Keratinocyte (primary cell): ENCODE data around the gene VPS18. TPM values are rescaled to one million over a fixed set of nuclear protein-coding genes. Genes with fewer than 3 reads are reported as not detected.

Source experiments
- DNase-seq: peaks from one replicate; pipeline ENCODE4 v3.0.0-alpha.2; 2011; ENCODE audit warnings: low read depth, missing footprints, low spot score
- FAIRE-seq: peaks from 2 replicates; lab custom pipeline; 2011; peaks lifted over from hg19 to GRCh38; lab: Jason Lieb, UNC
- H2AFZ ChIP-seq: 2 replicates; pipeline ENCODE4 v1.6.0; 2012; ENCODE audit warnings: low read length, control low read depth, inconsistent platforms; ENCODE audit not compliant: control insufficient read depth
- H3K27ac ChIP-seq: 2 replicates; pipeline ENCODE4 v1.5.1; 2011; ENCODE audit warnings: low read length; ENCODE audit not compliant: control insufficient read depth, insufficient read depth
- H3K27me3 ChIP-seq: 3 replicates; pipeline ENCODE4 v1.6.0; 2011; ENCODE audit warnings: low read length; ENCODE audit not compliant: control insufficient read depth, insufficient read depth; ENCODE audit errors: extremely low read depth
- H3K36me3 ChIP-seq, 2 experiments: 2 replicates in 1 of 2; 3 replicates in 1 of 2; pipeline ENCODE4 v1.5.1; 2011; ENCODE audit warnings: low read length in 2 of 2, mild to moderate bottlenecking in 1 of 2; ENCODE audit not compliant: control insufficient read depth in 2 of 2, insufficient read depth in 2 of 2; ENCODE audit errors: extremely low read depth in 1 of 2
- H3K4me1 ChIP-seq: 3 replicates; pipeline ENCODE4 v1.5.1; 2011; ENCODE audit warnings: low read length; ENCODE audit not compliant: control insufficient read depth, insufficient read depth; ENCODE audit errors: extremely low read depth
- H3K4me2 ChIP-seq: 3 replicates; pipeline ENCODE4 v1.6.0; 2011; ENCODE audit warnings: low read depth, low read length; ENCODE audit not compliant: control insufficient read depth, insufficient read depth; ENCODE audit errors: extremely low read depth
- H3K4me3 ChIP-seq, 3 experiments: fragments of 200-600 bp in 1 of 3; sonication (generic) in 1 of 3; 2 replicates in 2 of 3; 3 replicates in 1 of 3; pipeline ENCODE4 v1.5.1; 2011 to 2016; ENCODE audit warnings: low read length in 3 of 3, mild to moderate bottlenecking in 3 of 3, control low read depth in 2 of 3, inconsistent platforms in 1 of 3, low read depth in 1 of 3, mixed read lengths in 1 of 3, mixed run types in 1 of 3, moderate library complexity in 1 of 3; ENCODE audit not compliant: control insufficient read depth in 2 of 3, insufficient read depth in 2 of 3; ENCODE audit errors: extremely low read depth in 1 of 3
- H3K79me2 ChIP-seq: 2 replicates; pipeline ENCODE4 v1.6.0; 2012; ENCODE audit warnings: low read length; ENCODE audit not compliant: control insufficient read depth, insufficient read depth
- H3K9ac ChIP-seq: 3 replicates; pipeline ENCODE4 v1.6.0; 2011; ENCODE audit warnings: low read length; ENCODE audit not compliant: control insufficient read depth, insufficient read depth; ENCODE audit errors: extremely low read depth
- H3K9me1 ChIP-seq: 3 replicates; pipeline ENCODE4 v1.6.0; 2011; ENCODE audit warnings: low read length; ENCODE audit not compliant: control insufficient read depth, insufficient read depth; ENCODE audit errors: extremely low read depth
- H3K9me3 ChIP-seq: 2 replicates; pipeline ENCODE4 v1.5.1; 2012; ENCODE audit warnings: low read depth, low read length; ENCODE audit not compliant: control insufficient read depth
- H4K20me1 ChIP-seq: 3 replicates; pipeline ENCODE4 v1.6.0; 2011; ENCODE audit warnings: low read length; ENCODE audit not compliant: control insufficient read depth, insufficient read depth; ENCODE audit errors: extremely low read depth
- CTCF ChIP-seq, 3 experiments: IDR thresholded peaks in 1 of 3; conservative IDR thresholded peaks in 1 of 3; optimal IDR thresholded peaks in 1 of 3; 2 replicates in 2 of 3; 3 replicates in 1 of 3; pipeline versions ENCODE3 to v1.5.1; 2011; ENCODE audit warnings: low read length in 3 of 3, mild to moderate bottlenecking in 3 of 3, moderate library complexity in 2 of 3, control low read depth in 1 of 3, inconsistent platforms in 1 of 3; ENCODE audit not compliant: insufficient read depth in 2 of 3; ENCODE audit errors: extremely low read depth in 1 of 3
- EZH2 ChIP-seq: IDR thresholded peaks from one replicate; pipeline ENCODE4 v1.6.1; 2012; ENCODE audit warnings: inconsistent platforms, mild to moderate bottlenecking, low read length, moderate library complexity
- dilution Hi-C: fragments of 300-500 bp; cut with MboI; formaldehyde crosslinking; loops from one replicate; pipeline ENCODE4 v1.7.0; 2020; ENCODE audit warnings: low sequenced_read_pairs; ENCODE audit not compliant: extremely low pct_ligation_motif_present
- polyA plus RNA-seq, 5 experiments: library from polyadenylated mRNA; depleted of rRNA in 3 of 5; stranded (reverse) in 3 of 5; stranded (forward) in 1 of 5; unstranded in 1 of 5; fragments of >200 nt; gene quantifications; 1 replicate in 1 of 5; 2 replicates in 3 of 5; 3 replicates in 1 of 5; pipeline versions ENCODE4 v1.2.1 to v1.2.3, GENCODE V29; 2011 to 2012; ENCODE audit warnings: missing spikeins in 2 of 5, low read depth in 1 of 5, low replicate concordance in 1 of 5

The VPS18 gene
- polyA plus RNA-seq, 1 donor (not counting 4 experiments of a cell fraction or from before 2014, with no cell fraction given) = 11.6 TPM

- Histone ChIP-seq H3K9ac (no peak overlapping the region), H3K9me1 (no peaks in the 10 kb centered on the region), H4K20me1 (no peaks in the 10 kb centered on the region), H3K4me3 (no peak overlapping the region), H3K4me1 (peaks cover 42% of the 10 kb centered on the region), H3K9me3 (no peaks in the 10 kb centered on the region), H3K27me3 (no peaks in the 10 kb centered on the region), H3K36me3 (no peaks in the 10 kb centered on the region), H3K79me2 (no peaks in the 10 kb centered on the region), H3K4me2 (no peak overlapping the region), H3K27ac (no peak overlapping the region), H2AFZ (no peak overlapping the region)
- FAIRE-seq = no peak
- TF ChIP-seq CTCF (optimal IDR thresholded peaks at IDR 0.05 in 1 of 3, IDR thresholded peaks at IDR 0.05 in 1 of 3, conservative IDR thresholded peaks at IDR 0.05 in 1 of 3; ENCODE audit: extremely low read depth in 1 of 3, insufficient read depth in 2 of 3, low read length in 3 of 3) (no peak), EZH2 (no peak)
- dilution Hi-C loops = no loop called here
- DNase-seq = no peak
Measured at GRCh38 chr15:40869686-40870085, 24.6 kb upstream of the VPS18 start.

- H3K4me1 ChIP-seq = peaks cover 38% of the 10 kb centered on the region
- no peak overlapping the region for H3K9ac ChIP-seq
- dilution Hi-C loops = no loop called here
- no peaks in the 10 kb centered on the region for H4K20me1 ChIP-seq
- H3K4me3 ChIP-seq = no peak overlapping the region
- DNase-seq = no peak
- H3K9me3 ChIP-seq = no peaks in the 10 kb centered on the region
- no peak for FAIRE-seq
- H3K79me2 ChIP-seq = no peaks in the 10 kb centered on the region
- no peak for TF ChIP-seq CTCF (optimal IDR thresholded peaks at IDR 0.05 in 1 of 3, IDR thresholded peaks at IDR 0.05 in 1 of 3, conservative IDR thresholded peaks at IDR 0.05 in 1 of 3; ENCODE audit: extremely low read depth in 1 of 3, insufficient read depth in 2 of 3, low read length in 3 of 3)
- TF ChIP-seq EZH2 = no peak
- no peaks in the 10 kb centered on the region for H3K9me1 ChIP-seq
- no peak overlapping the region for H3K4me2 ChIP-seq
- no peak overlapping the region for H3K27ac ChIP-seq
- no peaks in the 10 kb centered on the region for H3K36me3 ChIP-seq
- no peak overlapping the region for H2AFZ ChIP-seq
- H3K27me3 ChIP-seq = no peaks in the 10 kb centered on the region
Measured at GRCh38 chr15:40870716-40871115, 23.5 kb upstream of the VPS18 start.
